Prostate gland (tissue), 2 donors: ENCODE measurements around the gene BCAN. TPM values are rescaled to one million over a fixed set of nuclear protein-coding genes. Genes with fewer than 3 reads are reported as not detected.

Source experiments
- DNase-seq: peaks from one replicate; pipeline ENCODE4 v3.0.0-alpha.2; 2019; ENCODE audit warnings: low spot score
- H3K27ac ChIP-seq, 2 donors: fragments of 200-600 bp; sonication (generic); 2 replicates each; pipeline ENCODE4 v1.5.1; 2017 to 2019
- H3K27me3 ChIP-seq: fragments of 200-600 bp; sonication (generic); replicated peaks from 2 replicates; pipeline ENCODE4 v1.5.1; 2019; ENCODE audit not compliant: insufficient read depth
- H3K36me3 ChIP-seq, 2 donors: fragments of 200-600 bp; sonication (generic); 1 replicate in 1 of 2; 2 replicates in 1 of 2; pipeline versions ENCODE4 v1.5.1 to v1.8.1; 2017 to 2019
- H3K4me1 ChIP-seq: fragments of 200-600 bp; sonication (generic); replicated peaks from 2 replicates; pipeline ENCODE4 v1.5.1; 2019
- H3K4me3 ChIP-seq, 2 donors: fragments of 200-600 bp; sonication (generic); 2 replicates each; pipeline ENCODE4 v1.5.1; 2017 to 2019
- H3K9me3 ChIP-seq: fragments of 200-600 bp; sonication (generic); 2 replicates; pipeline ENCODE4 v1.5.1; 2017
- POLR2A ChIP-seq: fragments of 450-650 bp; IDR thresholded peaks from one replicate; pipeline ENCODE4 v1.6.1; 2016; ENCODE audit warnings: antibody characterized with exemption, mild to moderate bottlenecking
- POLR2AphosphoS5 ChIP-seq: sonication (generic); formaldehyde crosslinking; IDR thresholded peaks from one replicate; pipeline ENCODE4 v1.6.1; 2017; ENCODE audit warnings: antibody characterized with exemption
- WGBS: methylation state at CpG from one replicate; pipeline ENCODE4 v1.1.5; 2018; 5-methylcytosine and 5-hydroxymethylcytosine counted together
- intact Hi-C: fragments of 100-400 bp; cut with DNase I; formaldehyde crosslinking; loops from one replicate; pipeline ENCODE4 v1.14.2; 2022
- total RNA-seq, 2 donors: library from RNA; depleted of rRNA; stranded (reverse); fragments of >200 nt; gene quantifications; one replicate each; pipeline ENCODE4 v1.1.0, GENCODE V29; 2016
- TF ChIP-seq, protein P1 (sequence below), 4 experiments: fragments of 200-600 bp in 2 of 4; fragments of 450-650 bp in 2 of 4; sonication (generic) in 2 of 4; IDR thresholded peaks; 1 replicate in 3 of 4; 2 replicates in 1 of 4; pipeline ENCODE4 v1.5.1; 2016 to 2019; ENCODE audit warnings: antibody characterized with exemption in 4 of 4, mild to moderate bottlenecking in 2 of 4, moderate library complexity in 2 of 4

Gene BCAN
- total RNA-seq, 2 donors from 2014 or later = 4.9 TPM; not detected in 1

- TF ChIP-seq POLR2A = no peak
- TF ChIP-seq POLR2AphosphoS5 = no peak
- no peaks in the 10 kb centered on the region for H3K27me3 ChIP-seq
- intact Hi-C loops = no loop called here
These were observed 42.4 kb downstream of the BCAN start for GRCh38 chr1:156684227-156684782.

GRCh38 chr1:156689035-156689952, 47.4 kb downstream of the BCAN start:
- Histone ChIP-seq H3K9me3 (no peaks in the 10 kb centered on the region), H3K4me1 (peaks cover 8% of the 10 kb centered on the region), H3K4me3 (no peak overlapping the region), H3K36me3 (no peaks in the 10 kb centered on the region), H3K27ac (no peak overlapping the region), H3K27me3 (peaks cover 4% of the 10 kb centered on the region)
- intact Hi-C loops = no loop called here
- TF ChIP-seq POLR2A = peak; percentile 10
- peak; percentile 54 for TF ChIP-seq POLR2AphosphoS5
- TF ChIP-seq, protein P1, sequence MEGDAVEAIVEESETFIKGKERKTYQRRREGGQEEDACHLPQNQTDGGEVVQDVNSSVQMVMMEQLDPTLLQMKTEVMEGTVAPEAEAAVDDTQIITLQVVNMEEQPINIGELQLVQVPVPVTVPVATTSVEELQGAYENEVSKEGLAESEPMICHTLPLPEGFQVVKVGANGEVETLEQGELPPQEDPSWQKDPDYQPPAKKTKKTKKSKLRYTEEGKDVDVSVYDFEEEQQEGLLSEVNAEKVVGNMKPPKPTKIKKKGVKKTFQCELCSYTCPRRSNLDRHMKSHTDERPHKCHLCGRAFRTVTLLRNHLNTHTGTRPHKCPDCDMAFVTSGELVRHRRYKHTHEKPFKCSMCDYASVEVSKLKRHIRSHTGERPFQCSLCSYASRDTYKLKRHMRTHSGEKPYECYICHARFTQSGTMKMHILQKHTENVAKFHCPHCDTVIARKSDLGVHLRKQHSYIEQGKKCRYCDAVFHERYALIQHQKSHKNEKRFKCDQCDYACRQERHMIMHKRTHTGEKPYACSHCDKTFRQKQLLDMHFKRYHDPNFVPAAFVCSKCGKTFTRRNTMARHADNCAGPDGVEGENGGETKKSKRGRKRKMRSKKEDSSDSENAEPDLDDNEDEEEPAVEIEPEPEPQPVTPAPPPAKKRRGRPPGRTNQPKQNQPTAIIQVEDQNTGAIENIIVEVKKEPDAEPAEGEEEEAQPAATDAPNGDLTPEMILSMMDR (IDR thresholded peaks at IDR 0.05) = peak; percentile 79 to 97 (median 92)
- under 1% methylated on average over 22 of the region's 23 CpGs for WGBS
- DNase-seq = peak; percentile 68

More at GRCh38 chr1:156684227-156684782, 42.4 kb downstream of the BCAN start:
- WGBS = 78% methylated on average over 5 of the region's 5 CpGs
- DNase-seq = no peak
- H3K4me3 ChIP-seq = no peak overlapping the region
- H3K4me1 ChIP-seq = no peaks in the 10 kb centered on the region
- H3K36me3 ChIP-seq = no peaks in the 10 kb centered on the region
- H3K9me3 ChIP-seq = no peaks in the 10 kb centered on the region
- no peak overlapping the region for H3K27ac ChIP-seq

GRCh38 chr1:156689953-156690674, 48.2 kb downstream of the BCAN start:
- H3K9me3 ChIP-seq = no peaks in the 10 kb centered on the region
- no peak overlapping the region for H3K4me3 ChIP-seq
- H3K4me1 ChIP-seq = peaks cover 8% of the 10 kb centered on the region
- no peaks in the 10 kb centered on the region for H3K36me3 ChIP-seq
- DNase-seq = no peak
- H3K27me3 ChIP-seq = peaks cover 4% of the 10 kb centered on the region
- WGBS = 17% methylated on average over 10 of the region's 10 CpGs
- TF ChIP-seq POLR2AphosphoS5 = no peak
- TF ChIP-seq, protein P1 (IDR thresholded peaks at IDR 0.05) = no peak
- TF ChIP-seq POLR2A = no peak
- H3K27ac ChIP-seq = no peak overlapping the region
- intact Hi-C loops = loop anchor here (1.0 to 10.0 kb wide), 2 partner anchors 35 to 175 kb away; partner anchors contain the start of gene NTRK1

GRCh38 chr1:156690675-156691036, 48.7 kb downstream of the BCAN start:
- Histone ChIP-seq H3K4me1 (peaks cover 8% of the 10 kb centered on the region), H3K4me3 (no peak overlapping the region), H3K27me3 (peaks cover 4% of the 10 kb centered on the region), H3K27ac (no peak overlapping the region), H3K36me3 (no peaks in the 10 kb centered on the region), H3K9me3 (no peaks in the 10 kb centered on the region)
- DNase-seq = no peak
- intact Hi-C loops = loop anchor here (1.0 to 10.0 kb wide), 2 partner anchors 35 to 174 kb away; partner anchors contain the start of gene NTRK1
- 35% methylated on average over 8 of the region's 8 CpGs for WGBS
- TF ChIP-seq POLR2A (no peak), POLR2AphosphoS5 (no peak)
- TF ChIP-seq, protein P1 (IDR thresholded peaks at IDR 0.05) = no peak

GRCh38 chr1:156691191-156691590, 49.3 kb downstream of the BCAN start:
- no peak overlapping the region for H3K27ac ChIP-seq
- H3K9me3 ChIP-seq = no peaks in the 10 kb centered on the region
- intact Hi-C loops = loop anchor here (10.0 kb wide), 1 partner anchor 174 kb away; the partner anchor contains the start of gene NTRK1
- H3K36me3 ChIP-seq = no peaks in the 10 kb centered on the region
- no peak for DNase-seq
- H3K4me3 ChIP-seq = no peak overlapping the region
- peaks cover 8% of the 10 kb centered on the region for H3K4me1 ChIP-seq
- 46% methylated on average over 10 of the region's 10 CpGs for WGBS
- no peak for TF ChIP-seq POLR2AphosphoS5
- no peak for TF ChIP-seq POLR2A
- TF ChIP-seq, protein P1 (IDR thresholded peaks at IDR 0.05) = no peak
- H3K27me3 ChIP-seq = peaks cover 4% of the 10 kb centered on the region
